ENCODE data around the gene TMEM196.

Gene TMEM196

DNA sequence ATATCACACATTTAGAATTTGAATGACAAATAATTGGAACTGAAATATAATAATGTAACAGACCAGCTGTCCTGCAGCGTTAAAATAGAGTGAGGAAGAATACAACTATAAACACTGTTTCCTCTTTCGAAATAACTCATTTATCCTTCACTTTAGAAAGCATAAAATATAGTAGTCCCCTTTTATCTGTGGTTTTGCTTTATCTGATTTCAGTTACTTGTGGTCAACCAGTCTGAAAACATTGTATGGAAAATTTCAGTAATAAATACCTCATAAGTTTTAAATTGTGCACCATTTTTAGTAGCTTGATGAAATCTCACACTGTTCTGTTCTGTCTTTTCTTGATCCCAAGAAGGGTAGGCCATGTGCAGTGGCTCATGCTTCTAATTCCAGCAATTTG is 96.2 kb downstream of the TMEM196 start:
- Histone ChIP-seq H3K9me3 (no peaks in the 10 kb centered on the region), H3K4me1 (no peaks in the 10 kb centered on the region), H3K36me3 (no peaks in the 10 kb centered on the region), H3K27me3 (no peaks in the 10 kb centered on the region), H3K27ac (no peak overlapping the region), H3K4me3 (no peak overlapping the region)
- DNase-seq: no peak
- intact Hi-C loops (cut with DNase I; ENCODE audit: low total_unique reads): no loop called here
- TF ChIP-seq, protein P1, sequence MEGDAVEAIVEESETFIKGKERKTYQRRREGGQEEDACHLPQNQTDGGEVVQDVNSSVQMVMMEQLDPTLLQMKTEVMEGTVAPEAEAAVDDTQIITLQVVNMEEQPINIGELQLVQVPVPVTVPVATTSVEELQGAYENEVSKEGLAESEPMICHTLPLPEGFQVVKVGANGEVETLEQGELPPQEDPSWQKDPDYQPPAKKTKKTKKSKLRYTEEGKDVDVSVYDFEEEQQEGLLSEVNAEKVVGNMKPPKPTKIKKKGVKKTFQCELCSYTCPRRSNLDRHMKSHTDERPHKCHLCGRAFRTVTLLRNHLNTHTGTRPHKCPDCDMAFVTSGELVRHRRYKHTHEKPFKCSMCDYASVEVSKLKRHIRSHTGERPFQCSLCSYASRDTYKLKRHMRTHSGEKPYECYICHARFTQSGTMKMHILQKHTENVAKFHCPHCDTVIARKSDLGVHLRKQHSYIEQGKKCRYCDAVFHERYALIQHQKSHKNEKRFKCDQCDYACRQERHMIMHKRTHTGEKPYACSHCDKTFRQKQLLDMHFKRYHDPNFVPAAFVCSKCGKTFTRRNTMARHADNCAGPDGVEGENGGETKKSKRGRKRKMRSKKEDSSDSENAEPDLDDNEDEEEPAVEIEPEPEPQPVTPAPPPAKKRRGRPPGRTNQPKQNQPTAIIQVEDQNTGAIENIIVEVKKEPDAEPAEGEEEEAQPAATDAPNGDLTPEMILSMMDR (IDR thresholded peaks at IDR 0.05): no peak

DNA sequence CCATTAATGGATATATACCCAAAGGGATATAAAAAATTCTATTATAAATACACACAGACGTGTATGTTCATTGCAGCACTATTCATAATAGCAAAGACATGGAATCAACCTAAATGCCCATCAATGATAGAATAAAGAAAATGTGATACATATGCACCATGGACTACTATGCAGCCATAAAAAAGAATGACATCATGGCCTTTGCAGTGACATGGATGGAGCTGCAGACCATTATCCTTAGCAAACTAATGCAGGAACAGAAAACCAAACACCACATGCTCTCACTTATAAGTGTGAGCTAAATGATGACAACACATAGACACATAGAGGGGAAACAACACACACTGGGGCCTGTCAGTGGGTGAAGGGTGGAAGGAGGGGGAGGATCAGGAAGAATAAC is 97.6 kb downstream of the TMEM196 start:
- DNase-seq: no peak
- TF ChIP-seq, protein P1 (IDR thresholded peaks at IDR 0.05): no peak
- Histone ChIP-seq H3K27me3 (no peaks in the 10 kb centered on the region), H3K4me1 (no peaks in the 10 kb centered on the region), H3K27ac (no peak overlapping the region), H3K9me3 (no peaks in the 10 kb centered on the region), H3K36me3 (no peaks in the 10 kb centered on the region), H3K4me3 (no peak overlapping the region)
- intact Hi-C loops (cut with DNase I; ENCODE audit: low total_unique reads): no loop called here

GRCh38 chr7:19674266-19674960 is 99.0 kb downstream of the TMEM196 start:
- H3K9me3 ChIP-seq: no peaks in the 10 kb centered on the region
- H3K36me3 ChIP-seq: no peaks in the 10 kb centered on the region
- H3K4me3 ChIP-seq: no peak overlapping the region
- intact Hi-C loops (cut with DNase I; ENCODE audit: low total_unique reads): no loop called here
- no peaks in the 10 kb centered on the region for H3K27me3 ChIP-seq
- DNase-seq: no peak
- no peak overlapping the region for H3K27ac ChIP-seq
- no peaks in the 10 kb centered on the region for H3K4me1 ChIP-seq
- TF ChIP-seq, protein P1 (IDR thresholded peaks at IDR 0.05): no peak

DNA sequence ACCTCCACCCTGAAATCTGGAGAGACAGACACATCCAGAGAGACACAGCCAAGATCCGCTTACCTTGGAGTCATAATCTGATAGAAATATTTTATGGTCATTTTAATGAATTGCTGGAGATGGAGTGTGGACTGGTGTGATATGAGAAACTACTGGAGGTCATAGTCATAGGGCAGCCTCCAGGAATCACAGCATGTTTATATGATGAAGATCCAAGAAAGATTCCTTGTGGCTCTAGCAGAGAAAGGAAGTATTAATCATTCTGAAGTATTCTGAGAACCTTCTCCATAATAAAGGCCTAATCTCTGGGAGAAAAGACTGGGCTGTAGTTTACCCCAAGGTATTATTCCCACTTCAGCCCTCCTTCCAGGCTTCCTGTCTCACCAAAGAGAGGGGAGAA is 102.6 kb downstream of the TMEM196 start:
- Histone ChIP-seq H3K4me3 (no peak overlapping the region), H3K4me1 (no peaks in the 10 kb centered on the region), H3K36me3 (no peaks in the 10 kb centered on the region), H3K27me3 (no peaks in the 10 kb centered on the region), H3K9me3 (no peaks in the 10 kb centered on the region), H3K27ac (no peak overlapping the region)
- intact Hi-C loops (cut with DNase I; ENCODE audit: low total_unique reads): no loop called here
- DNase-seq: no peak
- TF ChIP-seq, protein P1 (IDR thresholded peaks at IDR 0.05): no peak
